NT2/D1 (cell line): ENCODE measurements around the gene BGN.

Source experiments
- SUZ12 ChIP-seq: IDR thresholded peaks from 2 replicates; pipeline ENCODE4 v1.6.1; 2011; ENCODE audit not compliant: insufficient read length, insufficient read depth; ENCODE audit errors: extremely low read depth
- YY1 ChIP-seq: IDR thresholded peaks from 2 replicates; pipeline ENCODE4 v1.6.1; 2011; ENCODE audit not compliant: insufficient read length, insufficient read depth
- ZNF274 ChIP-seq: IDR thresholded peaks from 2 replicates; pipeline ENCODE4 v1.6.1; 2011; ENCODE audit warnings: mild to moderate bottlenecking, low read depth, low read length

DNA sequence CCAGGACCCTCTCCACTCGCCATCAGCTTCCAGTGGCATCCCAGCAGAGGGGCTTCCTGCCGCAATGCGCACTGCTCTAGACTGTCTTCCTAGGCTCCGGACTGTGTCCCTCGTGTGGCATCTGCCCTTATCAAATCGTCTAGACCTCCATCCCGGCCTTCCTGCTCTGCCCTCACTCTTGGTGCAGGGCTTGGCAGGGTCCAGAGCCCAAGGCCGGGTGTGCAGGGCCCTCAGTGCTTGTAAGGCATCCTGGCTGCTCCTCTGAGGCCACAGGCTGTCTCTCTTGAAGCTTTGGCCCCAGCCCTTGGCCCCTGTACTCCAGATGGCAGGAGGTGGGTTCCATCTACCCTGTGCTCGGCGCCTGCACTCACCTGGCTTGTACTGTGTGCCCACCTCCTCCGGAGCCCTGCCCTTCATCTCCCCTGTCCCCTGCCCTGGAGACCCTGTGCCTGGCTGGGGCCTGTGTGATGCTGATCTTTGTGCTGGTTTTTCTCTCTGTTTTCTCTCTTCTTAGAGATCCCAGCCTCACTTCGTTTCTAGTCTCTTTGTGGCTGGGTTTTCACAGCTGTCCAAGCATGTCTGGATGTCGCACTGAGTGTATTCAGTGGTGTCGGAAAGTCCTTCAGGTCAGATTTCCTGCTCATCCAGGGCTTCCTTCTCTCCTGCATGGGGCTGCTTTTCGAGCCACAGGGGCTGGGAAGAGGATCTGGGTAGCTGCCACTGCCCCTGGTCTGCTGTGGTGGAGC is 45.2 kb upstream of the BGN start:
- no peak for TF ChIP-seq YY1
- no peak for TF ChIP-seq SUZ12
- no peak for TF ChIP-seq ZNF274
